Mesenchymal stem cell (in vitro differentiated cells and primary cell): ENCODE measurements around the gene CDHR5.

Experiments used
- DNase-seq: peaks from one replicate; pipeline ENCODE4 v3.0.0-alpha.2; 2013
- H2AFZ ChIP-seq: one replicate; pipeline ENCODE4 v1.6.1; 2013; ENCODE audit warnings: low read depth, mild to moderate bottlenecking, control low read depth, inconsistent platforms, low read length, moderate library complexity
- H2AK5ac ChIP-seq: 2 replicates; pipeline ENCODE4 v1.6.1; 2013; ENCODE audit warnings: low read length, moderate library complexity, mild to moderate bottlenecking, inconsistent platforms; ENCODE audit not compliant: severe bottlenecking
- H2BK120ac ChIP-seq: one replicate; pipeline ENCODE4 v1.6.1; 2013; ENCODE audit warnings: low read depth, mild to moderate bottlenecking, inconsistent platforms, low read length, moderate library complexity
- H2BK12ac ChIP-seq, 2 experiments: one replicate each; pipeline ENCODE4 v1.6.1; 2013; ENCODE audit warnings: inconsistent platforms in 2 of 2, low read length in 2 of 2, mild to moderate bottlenecking in 2 of 2, moderate library complexity in 2 of 2, control low read depth in 1 of 2
- H2BK15ac ChIP-seq: one replicate; pipeline ENCODE4 v1.6.1; 2013; ENCODE audit warnings: mild to moderate bottlenecking, low read depth, inconsistent platforms; ENCODE audit not compliant: poor library complexity, severe bottlenecking
- H2BK5ac ChIP-seq: 2 replicates; pipeline ENCODE4 v1.6.1; 2013; ENCODE audit warnings: low read depth, mild to moderate bottlenecking, low read length, control low read depth, inconsistent platforms; ENCODE audit not compliant: poor library complexity, severe bottlenecking
- H3K14ac ChIP-seq, 2 experiments: one replicate each; pipeline ENCODE4 v1.6.1; 2013; ENCODE audit warnings: inconsistent platforms in 2 of 2, low read length in 2 of 2, control low read depth in 1 of 2, mild to moderate bottlenecking in 1 of 2, moderate library complexity in 1 of 2
- H3K18ac ChIP-seq, 2 experiments: one replicate each; pipeline ENCODE4 v1.6.1; 2013; ENCODE audit warnings: inconsistent platforms in 2 of 2, low read length in 2 of 2, control low read depth in 1 of 2, low read depth in 1 of 2, mild to moderate bottlenecking in 1 of 2
- H3K23ac ChIP-seq, 2 experiments: one replicate each; pipeline ENCODE4 v1.6.1; 2013; ENCODE audit warnings: inconsistent platforms in 2 of 2, low read length in 2 of 2, mild to moderate bottlenecking in 2 of 2, moderate library complexity in 2 of 2, control low read depth in 1 of 2
- H3K27ac ChIP-seq: 2 replicates; pipeline ENCODE4 v1.5.1; 2013; ENCODE audit warnings: mild to moderate bottlenecking, moderate library complexity, low read length, control low read depth, inconsistent platforms; ENCODE audit not compliant: poor library complexity, severe bottlenecking
- H3K27me3 ChIP-seq, 2 experiments: 2 replicates each; pipeline versions ENCODE4 v1.6.1 to v1.7.0; 2013; ENCODE audit warnings: low read length in 2 of 2, mild to moderate bottlenecking in 2 of 2, moderate library complexity in 2 of 2, control low read depth in 1 of 2, inconsistent platforms in 1 of 2; ENCODE audit not compliant: control insufficient read depth in 1 of 2, insufficient read depth in 1 of 2
- H3K36me3 ChIP-seq, 2 experiments: 2 replicates each; pipeline versions ENCODE4 v1.6.1 to v1.7.0; 2013; ENCODE audit warnings: low read length in 2 of 2, control low read depth in 1 of 2, inconsistent platforms in 1 of 2, low read depth in 1 of 2, mild to moderate bottlenecking in 1 of 2; ENCODE audit not compliant: insufficient read depth in 2 of 2, control insufficient read depth in 1 of 2
- H3K4ac ChIP-seq, 2 experiments: one replicate each; pipeline ENCODE4 v1.6.1; 2013; ENCODE audit warnings: inconsistent platforms in 2 of 2, low read length in 2 of 2, mild to moderate bottlenecking in 2 of 2, moderate library complexity in 2 of 2, control low read depth in 1 of 2, low read depth in 1 of 2
- H3K4me1 ChIP-seq: 2 replicates; pipeline ENCODE4 v1.6.1; 2013; ENCODE audit warnings: low read depth, low read length, control low read depth; ENCODE audit not compliant: control insufficient read depth, insufficient read depth
- H3K4me2 ChIP-seq: 2 replicates; pipeline ENCODE4 v1.6.1; 2013; ENCODE audit warnings: low read length, mild to moderate bottlenecking, inconsistent platforms; ENCODE audit not compliant: poor library complexity, severe bottlenecking
- H3K4me3 ChIP-seq, 2 experiments: 2 replicates each; pipeline versions ENCODE4 v1.5.1 to v1.7.0; 2013; ENCODE audit warnings: low read length in 2 of 2, mild to moderate bottlenecking in 2 of 2, control low read depth in 1 of 2, low read depth in 1 of 2; ENCODE audit not compliant: insufficient read depth in 1 of 2
- H3K79me1 ChIP-seq: replicated peaks from 2 replicates; pipeline ENCODE4 v1.6.1; 2013; ENCODE audit warnings: mild to moderate bottlenecking, control low read depth, low read length, inconsistent platforms; ENCODE audit not compliant: poor library complexity, severe bottlenecking
- H3K9ac ChIP-seq: 2 replicates; pipeline ENCODE4 v1.7.0; 2013; ENCODE audit warnings: mild to moderate bottlenecking, low read length, moderate library complexity
- H3K9me3 ChIP-seq: 2 replicates; pipeline ENCODE4 v1.7.0; 2013; ENCODE audit warnings: mild to moderate bottlenecking, low read length; ENCODE audit not compliant: control insufficient read depth
- H4K8ac ChIP-seq: one replicate; pipeline ENCODE4 v1.6.1; 2013; ENCODE audit warnings: inconsistent platforms, mild to moderate bottlenecking, low read length, moderate library complexity
- H4K91ac ChIP-seq: one replicate; pipeline ENCODE4 v1.6.1; 2013; ENCODE audit warnings: mild to moderate bottlenecking, low read length, inconsistent platforms
- WGBS: methylation state at CpG from one replicate; pipeline ENCODE4 v1.1.7; 2013; ENCODE audit warnings: mixed read lengths; 5-methylcytosine and 5-hydroxymethylcytosine counted together

Gene CDHR5

DNA sequence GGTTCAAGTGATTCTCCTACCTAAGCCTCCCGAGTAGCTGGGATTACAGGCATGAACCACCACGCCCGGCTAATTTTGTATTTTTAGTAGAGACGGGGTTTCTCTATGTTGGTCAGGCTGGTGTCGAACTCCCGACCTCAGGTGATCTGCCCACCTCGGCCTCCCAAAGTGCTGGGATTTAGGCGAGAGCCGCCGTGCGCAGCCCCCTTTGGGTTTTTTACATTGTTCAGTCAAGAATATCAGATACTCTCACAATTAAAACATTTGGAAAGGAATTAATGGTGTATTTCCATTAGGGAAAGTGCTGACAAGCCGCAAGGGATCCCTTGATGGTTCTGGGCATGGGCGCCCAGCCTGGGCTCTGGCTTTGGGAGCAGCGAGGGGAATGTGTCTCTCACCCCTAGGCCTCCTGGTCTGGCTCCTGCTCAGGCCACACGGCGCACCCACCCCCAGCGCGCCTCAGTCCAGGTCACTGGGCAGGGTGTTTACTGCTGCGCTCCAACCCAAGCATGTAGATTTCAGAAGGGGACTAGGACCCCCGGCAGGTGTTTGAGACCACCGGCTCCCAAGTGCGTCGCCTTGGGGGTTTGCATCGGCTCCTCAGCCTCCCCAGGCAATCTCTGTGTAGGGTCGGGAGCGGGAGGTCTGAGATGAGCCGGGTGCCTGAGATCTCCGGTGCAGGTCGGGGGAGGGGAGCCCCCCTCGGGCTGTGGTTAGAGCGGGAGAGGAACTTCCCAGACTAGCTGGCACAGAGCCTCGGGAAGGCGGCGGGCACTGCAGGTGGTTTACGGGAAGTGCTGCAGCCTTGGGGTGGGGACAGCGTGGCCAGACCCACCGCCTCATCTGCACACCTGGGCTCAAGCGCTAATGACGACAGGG, 8.2 kb downstream of the CDHR5 start:
- Histone ChIP-seq H2AK5ac (peak overlapping the region; percentile 42), H3K4me1 (peaks cover 40% of the 10 kb centered on the region), H3K9ac (peak overlapping the region; percentile 97), H2AFZ (no peak overlapping the region), H3K18ac (no peak overlapping the region), H4K91ac (peak overlapping the region; percentile 58), H3K9me3 (no peaks in the 10 kb centered on the region), H3K14ac (no peak overlapping the region), H2BK120ac (no peak overlapping the region), H4K8ac (peak overlapping the region; percentile 79), H3K27ac (no peak overlapping the region), H3K4me3 (peak overlapping the region in 1 of 2 experiments; percentile 98), H2BK5ac (no peak overlapping the region), H3K79me1 (peaks cover 34% of the 10 kb centered on the region), H3K23ac (no peak overlapping the region), H3K36me3 (peaks cover 26 to 85% of the 10 kb centered on the region in 2 experiments), H2BK15ac (no peak overlapping the region), H3K4ac (no peak overlapping the region), H2BK12ac (peak overlapping the region; percentile 24 to 28), H3K4me2 (peak overlapping the region; percentile 64), H3K27me3 (no peaks in the 10 kb centered on the region)
- DNase-seq = no peak
- 95% methylated on average over 34 of the region's 39 CpGs for WGBS

DNA sequence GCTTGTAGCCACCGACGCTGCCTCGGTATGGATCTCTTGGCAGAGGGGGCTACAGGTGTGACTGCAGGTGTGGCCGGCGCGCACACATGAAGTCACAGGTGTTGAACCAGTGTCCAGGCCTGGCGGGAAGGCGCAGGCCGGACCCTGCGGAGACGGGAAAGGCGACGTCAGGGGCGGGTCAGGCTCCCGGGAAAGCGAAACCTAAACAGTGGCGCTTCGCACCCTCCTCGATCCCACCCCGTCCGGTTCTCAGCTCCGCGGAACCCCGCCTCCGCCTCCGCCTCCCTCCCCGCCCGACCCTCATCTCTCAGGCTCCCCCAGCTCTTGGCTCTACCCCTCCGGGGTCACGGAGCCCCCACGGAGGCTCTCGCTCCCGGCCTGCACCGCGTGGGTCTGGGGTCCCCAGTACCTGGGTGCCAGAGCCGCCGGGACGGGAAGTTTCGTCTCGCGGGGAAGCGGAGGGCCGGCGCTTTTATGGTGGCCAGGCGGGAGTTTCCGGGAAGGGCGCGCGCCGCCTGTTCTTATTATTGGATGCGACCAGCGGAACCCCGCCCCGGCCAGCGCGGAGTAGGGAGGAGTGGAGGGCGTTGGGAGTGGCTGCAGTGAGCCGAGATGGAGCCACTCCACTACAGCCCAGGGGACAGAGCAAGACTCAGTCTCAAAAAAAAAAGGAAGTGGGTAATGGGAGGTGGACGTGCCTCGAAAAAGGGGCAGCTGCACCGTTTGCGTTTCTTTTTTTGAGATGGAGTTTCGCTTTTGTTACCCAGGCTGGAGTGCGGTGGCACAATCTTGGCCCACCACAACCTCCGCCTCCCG, 9.0 kb downstream of the CDHR5 start, which contains the start of gene IRF7:
Gene IRF7, minus strand, starts transcription at position 447 of the 816 bp plus-strand sequence. CDS start 586 bp downstream, outside the sequence.
- Histone ChIP-seq H3K27me3 (no peaks in the 10 kb centered on the region), H3K79me1 (peaks cover 38% of the 10 kb centered on the region), H4K8ac (peak within 1 kb of the TSS; percentile 79), H3K4me2 (peak within 1 kb of the TSS; percentile 66), H3K27ac (peak within 1 kb of the TSS; percentile 70), H3K36me3 (peaks cover 34 to 86% of the 10 kb centered on the region in 2 experiments), H3K14ac (peak within 1 kb of the TSS in 1 of 2 experiments; percentile 99), H3K4ac (peak within 1 kb of the TSS; percentile 18 to 92), H2BK120ac (peak within 1 kb of the TSS; percentile 71), H4K91ac (peak within 1 kb of the TSS; percentile 89), H3K23ac (peak within 1 kb of the TSS in 1 of 2 experiments; percentile 23), H2BK15ac (peak within 1 kb of the TSS; percentile 88), H3K4me3 (peak within 1 kb of the TSS; percentile 74 to 98), H3K9ac (peak within 1 kb of the TSS; percentile 97), H2BK12ac (peak within 1 kb of the TSS; percentile 28 to 75), H3K18ac (peak within 1 kb of the TSS; percentile 80 to 98), H2AK5ac (peak within 1 kb of the TSS; percentile 42), H2AFZ (peak within 1 kb of the TSS; percentile 7), H3K9me3 (no peaks in the 10 kb centered on the region), H2BK5ac (peak within 1 kb of the TSS; percentile 71), H3K4me1 (peaks cover 36% of the 10 kb centered on the region)
- peak; percentile 96 for DNase-seq
- 8% methylated on average over 66 of the region's 66 CpGs for WGBS

DNA sequence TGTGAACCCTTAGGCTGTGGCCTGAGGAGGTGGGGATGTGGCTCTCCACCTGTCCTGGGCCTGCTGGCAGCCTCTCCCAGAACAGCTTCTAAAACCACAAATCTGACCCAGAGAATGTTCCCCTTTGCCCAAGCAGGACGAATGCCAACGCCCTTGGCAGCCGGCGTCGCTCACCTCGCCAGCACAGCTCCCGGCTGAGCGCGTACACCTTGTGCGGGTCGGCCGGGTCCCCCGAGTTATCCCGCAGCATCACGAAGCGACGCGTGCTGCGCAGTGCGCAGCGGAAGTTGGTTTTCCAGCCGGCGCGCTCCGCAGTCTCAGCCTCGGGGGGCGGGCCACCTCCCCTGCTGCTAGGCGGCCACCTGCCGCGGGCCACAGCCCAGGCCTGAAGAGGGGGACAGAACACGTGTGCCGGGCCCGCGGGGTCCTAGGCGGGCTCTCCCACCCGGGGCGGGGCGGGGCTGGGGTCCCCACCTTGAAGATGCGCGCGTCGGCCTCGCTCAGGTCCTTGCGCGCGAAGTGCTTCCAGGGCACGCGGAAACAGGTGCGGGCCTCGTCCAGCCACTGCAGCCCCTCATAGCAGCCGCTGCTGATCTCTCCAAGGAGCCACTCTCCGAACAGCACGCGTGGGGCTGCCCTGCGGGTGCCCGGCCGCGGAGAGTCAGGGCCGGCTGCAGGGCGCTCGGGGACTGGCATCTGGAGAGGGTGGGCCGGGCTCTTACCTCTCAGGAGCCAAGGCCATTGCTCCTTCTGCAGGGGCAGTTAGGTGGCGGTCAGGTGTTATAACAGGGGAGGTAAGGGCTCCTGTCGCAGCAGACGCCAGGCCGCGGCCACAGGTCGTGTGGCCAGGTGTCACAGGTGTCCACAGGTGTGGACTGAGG, 9.9 kb downstream of the CDHR5 start:
- WGBS = 84% methylated on average over 63 of the region's 68 CpGs
- H2BK12ac ChIP-seq = peak overlapping the region in 1 of 2 experiments; percentile 75

More for the DNA sequence above, 9.9 kb downstream of the CDHR5 start:
- no peak for DNase-seq
- peak overlapping the region; percentile 7 for H2AFZ ChIP-seq
- H3K14ac ChIP-seq = peak overlapping the region in 1 of 2 experiments; percentile 99
- peak overlapping the region; percentile 66 for H3K4me2 ChIP-seq
- H3K9me3 ChIP-seq = no peaks in the 10 kb centered on the region
- peak overlapping the region; percentile 12 for H3K27ac ChIP-seq
- peaks cover 44% of the 10 kb centered on the region for H3K79me1 ChIP-seq
- H3K4me3 ChIP-seq = peak overlapping the region; percentile 74 to 98
- H2BK15ac ChIP-seq = no peak overlapping the region
- H2AK5ac ChIP-seq = no peak overlapping the region
- H3K27me3 ChIP-seq = no peaks in the 10 kb centered on the region
- peak overlapping the region; percentile 74 to 98 for H3K18ac ChIP-seq
- H2BK5ac ChIP-seq = no peak overlapping the region
- peaks cover 36% of the 10 kb centered on the region for H3K4me1 ChIP-seq
- peak overlapping the region; percentile 89 for H4K91ac ChIP-seq
- peak overlapping the region; percentile 18 to 92 for H3K4ac ChIP-seq
- H3K23ac ChIP-seq = no peak overlapping the region
- H2BK120ac ChIP-seq = no peak overlapping the region
- H3K36me3 ChIP-seq = peaks cover 43 to 89% of the 10 kb centered on the region in 2 experiments
- peak overlapping the region; percentile 97 for H3K9ac ChIP-seq
- peak overlapping the region; percentile 51 for H4K8ac ChIP-seq
